ENCODE measurements around the gene TSPOAP1.

GRCh38 chr17:58373923-58374322 is 45.3 kb upstream of the TSPOAP1 start:
- TF ChIP-seq CTCF (conservative IDR thresholded peaks at IDR 0.05) (no peak), ZFX (IDR thresholded peaks at IDR 0.05) (no peak)
